ENCODE data around the gene RTRAF. TPM values are rescaled to one million over a fixed set of nuclear protein-coding genes. Genes with fewer than 3 reads are reported as not detected.
A peak's percentile ranks its signal among the peaks of the same experiment; 100 is the strongest.

Gene RTRAF
- total and polyA plus RNA-seq, 8 donors: 4.9 to 202 (median 144) TPM

DNA sequence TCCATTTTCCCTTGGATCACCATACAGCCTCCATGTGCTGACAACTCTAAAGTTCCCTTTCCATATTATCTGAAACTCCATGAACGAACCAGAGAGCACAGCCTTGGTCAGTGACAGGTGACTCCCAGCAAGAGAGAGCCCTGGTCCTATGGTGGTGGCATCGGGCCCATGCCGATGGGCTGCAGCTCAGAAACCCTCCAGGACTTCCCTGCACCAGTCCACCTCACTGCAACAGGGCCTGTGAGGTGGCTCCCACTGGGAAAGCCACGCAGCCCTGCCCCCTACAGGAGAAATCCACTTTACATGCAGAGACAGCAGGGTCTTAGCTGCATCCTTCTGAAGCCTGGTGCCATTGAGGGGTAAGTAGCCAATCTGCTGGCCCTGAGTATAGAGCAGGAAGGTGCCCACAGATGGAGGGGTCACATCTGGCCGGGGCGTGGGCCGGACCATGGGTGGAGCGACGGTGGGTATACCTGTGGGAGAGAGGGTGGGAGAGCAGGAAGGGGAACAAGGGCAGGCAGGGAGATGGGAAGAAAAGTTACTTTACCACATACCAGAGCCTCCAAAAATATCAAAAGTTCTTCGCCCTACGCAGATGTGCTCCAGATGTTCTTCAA is 24.7 kb downstream of the RTRAF start:
- DNase-seq: no peak
- Histone ChIP-seq H3K27me3 (no peaks in the 10 kb centered on the region), H3K4me1 (peaks cover 0 to 33% (median 2%) of the 10 kb centered on the region in 4 donors), H3K27ac (peak overlapping the region in 2 of 5 donors; percentile 21 to 34), H3K4me3 (no peak overlapping the region), H3K9me3 (no peaks in the 10 kb centered on the region), H3K36me3 (peaks cover 26 to 79% (median 45%) of the 10 kb centered on the region in 4 donors)
- peak in 1 of 7 experiments; percentile 7 for TF ChIP-seq CTCF (IDR thresholded peaks at IDR 0.05)
- no peak for TF ChIP-seq EP300 (IDR thresholded peaks at IDR 0.05)
- 76 to 81% (median 78%) methylated on average over 10 to 11 of the region's 11 CpGs for WGBS, 5 donors
- intact Hi-C loops (cut with DNase I; ENCODE audit: low total_unique reads): no loop called here

DNA sequence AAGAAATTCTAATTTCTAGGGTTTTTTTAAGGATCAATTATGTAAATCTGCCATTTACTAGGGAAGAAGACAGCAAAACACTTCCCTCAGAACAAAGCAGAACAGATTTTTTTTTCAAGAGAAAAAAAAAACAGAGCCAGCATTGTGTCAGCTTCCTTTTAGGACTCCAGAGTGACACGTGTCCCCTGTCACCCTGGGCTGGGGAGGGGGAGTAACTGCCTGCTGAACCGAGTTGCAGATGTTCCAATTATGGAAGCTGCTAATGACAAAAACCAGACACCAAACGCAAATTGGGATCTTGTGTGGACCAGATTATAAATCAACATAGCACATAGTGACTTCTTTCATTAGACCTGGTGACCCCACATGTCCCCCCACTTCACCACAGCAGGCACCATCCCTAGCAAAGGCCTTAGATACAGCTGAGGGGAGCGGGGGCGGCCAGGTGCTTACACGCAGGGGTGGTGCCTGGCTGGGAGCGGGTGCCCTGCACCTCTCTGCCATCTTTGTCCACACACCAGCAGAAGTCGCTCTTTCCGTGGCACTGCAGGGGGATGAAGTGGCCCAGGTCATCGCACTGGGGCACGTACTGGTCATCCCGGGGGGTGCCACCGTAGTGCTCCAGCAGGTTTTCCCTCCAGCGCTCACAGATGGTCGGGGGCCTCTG is 25.4 kb downstream of the RTRAF start:
- no peak for DNase-seq
- WGBS, 5 donors: 81 to 85% (median 82%) methylated on average over 15 of the region's 15 CpGs
- no peaks in the 10 kb centered on the region for H3K27me3 ChIP-seq
- peaks cover 0 to 33% (median 2%) of the 10 kb centered on the region in 4 donors for H3K4me1 ChIP-seq
- peaks cover 20 to 79% (median 44%) of the 10 kb centered on the region in 4 donors for H3K36me3 ChIP-seq
- intact Hi-C loops (cut with DNase I; ENCODE audit: low total_unique reads): no loop called here
- TF ChIP-seq POLR2AphosphoS5 (IDR thresholded peaks at IDR 0.05): no peak
- no peak for TF ChIP-seq POLR2A (IDR thresholded peaks at IDR 0.05)
- no peak for TF ChIP-seq CTCF (IDR thresholded peaks at IDR 0.05)
- TF ChIP-seq EP300 (IDR thresholded peaks at IDR 0.05): no peak
- no peaks in the 10 kb centered on the region for H3K9me3 ChIP-seq
- H3K27ac ChIP-seq: peak overlapping the region in 1 of 5 donors; percentile 34
- no peak overlapping the region for H3K4me3 ChIP-seq

DNA sequence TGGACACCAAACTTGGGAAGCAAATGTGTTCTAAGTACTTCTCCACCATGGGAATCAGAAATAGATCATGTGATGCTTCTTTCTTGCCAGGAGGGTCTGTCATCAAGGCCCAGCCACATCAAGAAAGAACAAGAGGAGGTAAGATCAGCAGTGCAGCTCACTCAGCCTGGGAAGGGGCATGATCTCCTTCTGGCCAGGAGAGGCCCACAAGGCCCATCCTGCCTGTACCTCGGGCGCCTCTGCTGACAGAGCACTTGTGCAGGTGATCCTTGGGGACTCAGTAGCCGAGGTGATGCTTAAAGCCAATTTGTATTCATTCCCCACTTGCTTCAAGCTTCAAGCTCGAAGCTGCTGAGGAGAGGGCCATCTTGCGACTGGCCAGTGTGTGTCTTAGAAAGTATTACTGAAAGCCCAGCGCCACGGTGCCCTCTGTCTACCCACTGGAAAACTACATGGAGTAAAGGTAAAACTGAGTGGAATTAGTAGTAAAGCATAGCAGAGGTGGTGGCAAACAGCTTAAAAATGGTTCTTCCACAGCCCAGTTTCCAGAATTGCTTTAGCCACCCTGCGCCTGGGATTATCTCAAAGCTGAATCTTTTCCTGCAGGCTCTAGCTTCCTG is 26.2 kb downstream of the RTRAF start:
- Histone ChIP-seq H3K4me1 (peaks cover 0 to 40% (median 4%) of the 10 kb centered on the region in 4 donors), H3K27me3 (no peaks in the 10 kb centered on the region), H3K4me3 (no peak overlapping the region), H3K36me3 (peaks cover 12 to 76% (median 40%) of the 10 kb centered on the region in 4 donors), H3K27ac (no peak overlapping the region), H3K9me3 (no peaks in the 10 kb centered on the region)
- DNase-seq: peak; percentile 48 to 68
- no peak for TF ChIP-seq POLR2A (IDR thresholded peaks at IDR 0.05)
- peak in 5 of 7 experiments; percentile 17 to 55 (median 33) for TF ChIP-seq CTCF (IDR thresholded peaks at IDR 0.05)
- WGBS, 5 donors: 48 to 70% (median 64%) methylated on average over 6 to 8 of the region's 8 CpGs
- intact Hi-C loops (cut with DNase I; ENCODE audit: low total_unique reads): no loop called here

GRCh38 chr14:52018252-52018651 is 28.9 kb downstream of the RTRAF start:
- intact Hi-C loops (cut with DNase I; ENCODE audit: low total_unique reads): no loop called here
- H3K36me3 ChIP-seq: peaks cover 0 to 57% (median 21%) of the 10 kb centered on the region in 4 donors
- H3K4me3 ChIP-seq: no peak overlapping the region
- TF ChIP-seq EP300 (IDR thresholded peaks at IDR 0.05): no peak
- no peak for TF ChIP-seq CTCF (IDR thresholded peaks at IDR 0.05)
- peak in 1 of 3 donors; percentile 30 for TF ChIP-seq POLR2AphosphoS5 (IDR thresholded peaks at IDR 0.05)
- no peak for TF ChIP-seq POLR2A (IDR thresholded peaks at IDR 0.05)
- WGBS, 5 donors: 62 to 73% (median 72%) methylated on average over 4 of the region's 4 CpGs
- no peaks in the 10 kb centered on the region for H3K9me3 ChIP-seq
- no peaks in the 10 kb centered on the region for H3K27me3 ChIP-seq
- peaks cover 0 to 59% (median 11%) of the 10 kb centered on the region in 4 donors for H3K4me1 ChIP-seq
- peak in 1 of 2 donors; percentile 65 for DNase-seq
- no peak overlapping the region for H3K27ac ChIP-seq

Measured in stomach (tissue), 9 donors.